Tibial nerve (tissue), 4 donors: Measurements from ENCODE around the gene TSEN34. TPM values are rescaled to one million over a fixed set of nuclear protein-coding genes. Genes with fewer than 3 reads are reported as not detected.
"Not testable (repeated sequence)": the region's sequence is repeated elsewhere in the genome, so short reads cannot be mapped to it uniquely, and the experiment has no call there.

Experiments
- DNase-seq, 2 donors: peaks; one replicate each; pipeline ENCODE4 v3.0.0-alpha.2; 2019; ENCODE audit warnings: low spot score in 2 of 2
- H3K27ac ChIP-seq, 4 donors: fragments of 200-600 bp; sonication (generic) in 3 of 4; one replicate each; pipeline ENCODE4 v1.5.1; 2017 to 2019; ENCODE audit warnings: mild to moderate bottlenecking in 1 of 4
- H3K27me3 ChIP-seq, 2 donors: fragments of 200-600 bp; sonication (generic) in 1 of 2; one replicate each; pipeline versions ENCODE4 v1.5.1 to v1.6.0; 2017 to 2019
- H3K36me3 ChIP-seq, 3 donors: fragments of 200-600 bp; sonication (generic); one replicate each; pipeline ENCODE4 v1.5.1; 2018 to 2019
- H3K4me1 ChIP-seq, 4 donors: fragments of 200-600 bp; sonication (generic) in 3 of 4; one replicate each; pipeline ENCODE4 v1.5.1; 2017 to 2019
- H3K4me3 ChIP-seq, 4 donors: fragments of 200-600 bp; sonication (generic) in 3 of 4; one replicate each; pipeline ENCODE4 v1.5.1; 2017 to 2019; ENCODE audit warnings: mild to moderate bottlenecking in 1 of 4, moderate library complexity in 1 of 4
- H3K9me3 ChIP-seq, 4 donors: fragments of 200-600 bp; sonication (generic) in 3 of 4; one replicate each; pipeline ENCODE4 v1.5.1; 2017 to 2019
- EP300 ChIP-seq, 2 donors: sonication (generic); formaldehyde crosslinking; IDR thresholded peaks; one replicate each; pipeline ENCODE4 v1.6.1; 2017; ENCODE audit warnings: antibody characterized with exemption in 2 of 2, mild to moderate bottlenecking in 1 of 2
- POLR2A ChIP-seq, 2 donors: fragments of 450-650 bp; IDR thresholded peaks; one replicate each; pipeline ENCODE4 v1.6.1; 2017; ENCODE audit warnings: antibody characterized with exemption in 2 of 2, mild to moderate bottlenecking in 2 of 2, moderate library complexity in 2 of 2
- WGBS, 2 donors: methylation state at CpG; one replicate each; pipeline ENCODE4 v1.1.5; 2018; 5-methylcytosine and 5-hydroxymethylcytosine counted together
- total RNA-seq, 4 donors: library from RNA; depleted of rRNA; stranded (reverse); fragments of >200 nt; gene quantifications; one replicate each; pipeline ENCODE4 v1.1.0, GENCODE V29; 2016
- TF ChIP-seq, protein P1 (sequence below), 5 experiments: fragments of 200-600 bp in 3 of 5; fragments of 450-650 bp in 2 of 5; sonication (generic) in 3 of 5; IDR thresholded peaks; one replicate each; pipeline ENCODE4 v1.5.1; 2016 to 2019; ENCODE audit warnings: antibody characterized with exemption in 5 of 5, mild to moderate bottlenecking in 3 of 5, moderate library complexity in 2 of 5

Gene TSEN34
- total RNA-seq, 4 donors from 2014 or later: 37.3 to 70.8 (median 49.6) TPM

DNA sequence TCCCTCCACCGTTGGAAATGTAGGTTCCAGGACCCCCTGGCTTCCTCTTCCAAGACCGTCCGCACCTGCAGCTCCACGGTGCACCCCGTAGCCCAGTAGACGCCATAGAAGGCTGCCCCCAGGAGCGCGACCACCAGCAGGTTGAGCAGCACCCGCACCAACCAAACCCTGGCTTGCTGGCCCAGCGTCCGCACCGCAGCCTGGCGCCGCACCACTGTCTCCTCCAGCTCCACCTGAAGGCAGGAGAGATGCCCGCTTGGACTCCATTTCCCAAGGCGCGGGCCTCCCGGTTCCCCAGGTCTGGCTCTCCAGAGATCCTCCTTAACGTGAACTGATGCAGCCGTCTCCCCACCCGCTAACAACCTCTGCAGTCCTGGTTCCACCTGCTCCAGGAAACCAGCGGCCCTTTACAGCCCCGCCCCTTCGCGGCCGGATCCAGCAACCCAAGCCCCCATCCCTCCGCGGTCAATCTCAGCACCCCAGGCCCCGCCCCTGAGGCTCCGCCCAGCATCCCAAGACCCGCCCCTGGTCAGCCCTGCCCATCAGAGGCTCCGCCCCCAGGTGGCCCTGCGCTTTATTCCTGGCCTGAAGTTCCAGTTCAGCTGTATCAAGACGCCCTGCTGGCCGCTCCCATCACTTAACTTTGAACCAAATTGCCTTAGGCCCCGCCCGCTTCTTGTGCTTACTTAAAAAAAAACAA is 26.6 kb upstream of the TSEN34 start:
- 9 to 14% methylated on average over 37 of the region's 37 CpGs for WGBS, 2 donors
- Histone ChIP-seq H3K36me3 (no peaks in the 10 kb centered on the region), H3K27ac (no peak overlapping the region), H3K4me1 (peaks cover 0 to 51% (median 24%) of the 10 kb centered on the region in 4 donors), H3K9me3 (no peaks in the 10 kb centered on the region), H3K4me3 (no peak overlapping the region), H3K27me3 (no peaks in the 10 kb centered on the region)
- TF ChIP-seq, protein P1, sequence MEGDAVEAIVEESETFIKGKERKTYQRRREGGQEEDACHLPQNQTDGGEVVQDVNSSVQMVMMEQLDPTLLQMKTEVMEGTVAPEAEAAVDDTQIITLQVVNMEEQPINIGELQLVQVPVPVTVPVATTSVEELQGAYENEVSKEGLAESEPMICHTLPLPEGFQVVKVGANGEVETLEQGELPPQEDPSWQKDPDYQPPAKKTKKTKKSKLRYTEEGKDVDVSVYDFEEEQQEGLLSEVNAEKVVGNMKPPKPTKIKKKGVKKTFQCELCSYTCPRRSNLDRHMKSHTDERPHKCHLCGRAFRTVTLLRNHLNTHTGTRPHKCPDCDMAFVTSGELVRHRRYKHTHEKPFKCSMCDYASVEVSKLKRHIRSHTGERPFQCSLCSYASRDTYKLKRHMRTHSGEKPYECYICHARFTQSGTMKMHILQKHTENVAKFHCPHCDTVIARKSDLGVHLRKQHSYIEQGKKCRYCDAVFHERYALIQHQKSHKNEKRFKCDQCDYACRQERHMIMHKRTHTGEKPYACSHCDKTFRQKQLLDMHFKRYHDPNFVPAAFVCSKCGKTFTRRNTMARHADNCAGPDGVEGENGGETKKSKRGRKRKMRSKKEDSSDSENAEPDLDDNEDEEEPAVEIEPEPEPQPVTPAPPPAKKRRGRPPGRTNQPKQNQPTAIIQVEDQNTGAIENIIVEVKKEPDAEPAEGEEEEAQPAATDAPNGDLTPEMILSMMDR (IDR thresholded peaks at IDR 0.05): no peak
- no peak for TF ChIP-seq EP300 (IDR thresholded peaks at IDR 0.05)
- TF ChIP-seq POLR2A (IDR thresholded peaks at IDR 0.05): no peak
- DNase-seq: peak in 1 of 2 donors; percentile 36

DNA sequence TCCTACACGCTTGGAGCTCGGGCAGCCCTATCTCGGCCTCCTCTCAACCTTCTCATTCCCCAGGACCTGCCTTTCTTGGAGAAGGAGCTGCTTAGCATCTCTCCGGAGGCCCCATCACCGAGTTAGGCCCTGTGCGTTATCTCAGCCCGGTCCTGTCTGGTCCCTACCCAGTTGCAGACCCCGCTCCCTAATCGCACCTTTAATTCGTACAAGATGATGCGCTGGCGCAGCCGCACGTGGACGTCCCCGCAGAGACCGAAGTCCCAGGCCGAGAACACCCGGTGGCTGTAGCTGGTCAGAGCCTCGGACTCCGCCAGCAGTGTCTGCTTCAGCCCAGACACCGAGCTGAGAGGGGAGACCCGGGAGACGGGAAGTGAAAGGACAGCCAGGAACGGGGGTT is 25.9 kb upstream of the TSEN34 start:
- H3K27me3 ChIP-seq: no peaks in the 10 kb centered on the region
- H3K27ac ChIP-seq: no peak overlapping the region
- H3K4me1 ChIP-seq: peaks cover 0 to 49% (median 23%) of the 10 kb centered on the region in 4 donors
- H3K36me3 ChIP-seq: no peaks in the 10 kb centered on the region
- H3K9me3 ChIP-seq: no peaks in the 10 kb centered on the region
- DNase-seq: no peak
- no peak overlapping the region for H3K4me3 ChIP-seq
- TF ChIP-seq, protein P1 (IDR thresholded peaks at IDR 0.05): no peak
- TF ChIP-seq EP300 (IDR thresholded peaks at IDR 0.05): no peak
- no peak for TF ChIP-seq POLR2A (IDR thresholded peaks at IDR 0.05)
- WGBS, 2 donors: 90% methylated on average over 25 of the region's 25 CpGs

- no peaks in the 10 kb centered on the region for H3K36me3 ChIP-seq
- H3K27ac ChIP-seq: no peak overlapping the region
- peaks cover 0 to 23% (median 2%) of the 10 kb centered on the region in 4 donors for H3K4me1 ChIP-seq
- WGBS, 2 donors: 29 to 36% methylated on average over 19 to 25 of the region's 25 CpGs
- peaks cover 0 to 7% of the 10 kb centered on the region in 2 donors for H3K27me3 ChIP-seq
- TF ChIP-seq POLR2A (IDR thresholded peaks at IDR 0.05): no peak
- TF ChIP-seq, protein P1 (IDR thresholded peaks at IDR 0.05): peak; percentile 78 to 95 (median 83)
- H3K4me3 ChIP-seq: no peak overlapping the region
- H3K9me3 ChIP-seq: no peaks in the 10 kb centered on the region
- peak; percentile 80 to 94 for DNase-seq
Observed at GRCh38 chr19:54168174-54168917, 22.8 kb upstream of the TSEN34 start.

DNA sequence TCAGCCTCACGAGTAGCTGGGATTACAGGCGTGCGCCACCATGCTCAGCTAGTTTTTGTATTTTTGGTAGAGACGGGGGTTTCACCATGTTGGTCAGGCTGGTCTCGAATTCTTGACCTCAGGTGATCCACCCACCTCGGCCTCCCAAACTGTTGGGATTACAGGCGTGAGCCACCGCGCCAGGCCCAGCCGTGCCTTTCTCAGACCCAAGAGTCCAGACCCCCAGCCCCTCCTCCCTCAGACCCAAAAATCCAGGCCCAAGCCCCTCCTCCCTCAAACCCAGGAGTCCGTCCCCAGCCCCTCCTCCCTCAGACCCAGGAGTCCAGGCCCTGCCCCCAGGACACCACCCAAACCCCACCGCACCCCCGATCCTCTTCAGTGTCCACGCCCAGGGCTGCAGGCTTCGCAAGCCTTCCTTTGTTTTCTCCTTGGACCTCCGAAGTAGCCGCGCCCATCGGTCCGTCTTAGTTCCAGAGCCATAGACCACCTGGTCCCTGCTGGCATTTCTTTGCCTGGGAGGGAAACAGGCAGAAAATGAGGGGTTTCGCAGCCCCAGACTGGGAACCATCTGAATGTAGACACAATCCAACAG is 21.9 kb upstream of the TSEN34 start:
- WGBS, 2 donors: 83 to 85% methylated on average over 21 of the region's 21 CpGs
- H3K27me3 ChIP-seq: peaks cover 0 to 8% of the 10 kb centered on the region in 2 donors
- TF ChIP-seq EP300 (IDR thresholded peaks at IDR 0.05): no peak
- TF ChIP-seq, protein P1 (IDR thresholded peaks at IDR 0.05): no peak
- no peak for TF ChIP-seq POLR2A (IDR thresholded peaks at IDR 0.05)
- H3K36me3 ChIP-seq: no peaks in the 10 kb centered on the region
- no peak for DNase-seq
- H3K27ac ChIP-seq: no peak overlapping the region
- peaks cover 0 to 20% (median 2%) of the 10 kb centered on the region in 4 donors for H3K4me1 ChIP-seq
- no peaks in the 10 kb centered on the region for H3K9me3 ChIP-seq
- no peak overlapping the region for H3K4me3 ChIP-seq

DNA sequence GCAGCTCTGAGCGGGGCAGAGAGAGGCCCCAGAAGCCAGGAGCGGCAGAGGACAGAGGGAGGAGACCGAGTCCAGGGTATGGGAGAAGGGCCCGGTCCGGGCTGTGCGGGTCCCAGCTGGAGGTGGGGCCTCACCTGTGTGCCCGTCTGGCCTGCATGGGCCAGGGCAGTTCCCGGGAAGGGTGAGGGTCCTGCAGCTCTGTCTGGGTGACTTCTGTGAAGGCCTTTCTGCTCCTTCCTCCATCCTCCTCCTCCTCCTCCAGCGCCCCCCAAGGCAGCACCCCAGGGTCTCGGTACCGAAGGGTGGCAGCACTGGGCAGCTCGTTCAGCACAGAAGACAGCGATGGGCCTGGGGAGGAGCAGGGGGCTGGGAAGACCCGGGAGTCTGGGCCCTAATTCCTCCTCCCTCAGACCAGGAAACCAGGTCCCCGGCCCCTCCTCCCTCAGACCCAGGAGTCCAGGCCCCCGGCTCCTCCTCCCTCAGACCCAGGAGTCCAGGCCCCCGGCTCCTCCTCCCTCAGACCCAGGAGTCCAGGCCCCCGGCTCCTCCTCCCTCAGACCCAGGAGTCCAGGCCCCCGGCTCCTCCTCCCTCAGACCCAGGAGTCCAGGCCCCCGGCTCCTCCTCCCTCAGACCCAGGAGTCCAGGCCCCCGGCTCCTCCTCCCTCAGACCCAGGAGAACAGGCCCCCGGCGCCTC is 19.2 kb upstream of the TSEN34 start:
- Histone ChIP-seq H3K27ac (peak overlapping the region in 2 of 4 donors; percentile 6 to 72), H3K36me3 (peaks cover 0 to 17% (median 0%) of the 10 kb centered on the region in 3 donors), H3K4me1 (peaks cover 0 to 11% (median 2%) of the 10 kb centered on the region in 4 donors)
- not testable (repeated sequence) for DNase-seq, H3K9me3 ChIP-seq, H3K4me3 ChIP-seq, H3K27me3 ChIP-seq
- WGBS, 2 donors: 70% methylated on average over 15 to 17 of the region's 23 CpGs
